Astrocyte of the cerebellum (primary cell): ENCODE measurements around the gene DYNC1I1.

Experiments
- DNase-seq: peaks from one replicate; pipeline ENCODE4 v3.0.0-alpha.2; 2011; ENCODE audit warnings: low read depth
- H3K4me3 ChIP-seq: 2 replicates; pipeline ENCODE4 v1.5.1; 2011; ENCODE audit warnings: mild to moderate bottlenecking, low read depth, low read length, moderate library complexity
- in situ Hi-C: cut with HindIII; loops from 2 replicates; pipeline ENCODE4 v1.10.0; 2017; ENCODE audit warnings: low sequenced_read_pairs
- TF ChIP-seq, protein P1 (sequence below): IDR thresholded peaks from 2 replicates; pipeline ENCODE4 v1.5.1; 2012; ENCODE audit warnings: low read length, low read depth, moderate library complexity, mild to moderate bottlenecking; ENCODE audit errors: missing control alignments

DYNC1I1 gene

DNA sequence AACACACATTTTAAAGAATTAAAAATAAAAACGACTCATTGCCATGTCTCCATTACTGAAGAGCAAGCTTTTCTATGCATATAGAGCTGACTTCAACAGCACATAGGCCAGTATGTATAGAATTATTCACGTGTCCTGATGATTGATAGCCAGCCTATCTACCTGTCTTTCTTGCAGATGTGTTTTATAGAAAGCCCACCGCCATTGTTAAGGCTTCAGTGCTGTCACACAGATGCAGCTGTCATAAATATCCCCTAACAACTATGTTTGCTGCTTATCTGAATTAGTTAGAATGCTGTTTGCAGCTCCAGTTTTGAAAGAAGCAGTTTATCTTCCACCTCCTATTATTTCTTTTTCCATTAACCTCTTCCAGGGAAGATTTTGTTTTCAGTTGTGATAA, 313.6 kb downstream of the DYNC1I1 start:
- TF ChIP-seq, protein P1, sequence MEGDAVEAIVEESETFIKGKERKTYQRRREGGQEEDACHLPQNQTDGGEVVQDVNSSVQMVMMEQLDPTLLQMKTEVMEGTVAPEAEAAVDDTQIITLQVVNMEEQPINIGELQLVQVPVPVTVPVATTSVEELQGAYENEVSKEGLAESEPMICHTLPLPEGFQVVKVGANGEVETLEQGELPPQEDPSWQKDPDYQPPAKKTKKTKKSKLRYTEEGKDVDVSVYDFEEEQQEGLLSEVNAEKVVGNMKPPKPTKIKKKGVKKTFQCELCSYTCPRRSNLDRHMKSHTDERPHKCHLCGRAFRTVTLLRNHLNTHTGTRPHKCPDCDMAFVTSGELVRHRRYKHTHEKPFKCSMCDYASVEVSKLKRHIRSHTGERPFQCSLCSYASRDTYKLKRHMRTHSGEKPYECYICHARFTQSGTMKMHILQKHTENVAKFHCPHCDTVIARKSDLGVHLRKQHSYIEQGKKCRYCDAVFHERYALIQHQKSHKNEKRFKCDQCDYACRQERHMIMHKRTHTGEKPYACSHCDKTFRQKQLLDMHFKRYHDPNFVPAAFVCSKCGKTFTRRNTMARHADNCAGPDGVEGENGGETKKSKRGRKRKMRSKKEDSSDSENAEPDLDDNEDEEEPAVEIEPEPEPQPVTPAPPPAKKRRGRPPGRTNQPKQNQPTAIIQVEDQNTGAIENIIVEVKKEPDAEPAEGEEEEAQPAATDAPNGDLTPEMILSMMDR, result no peak
- H3K4me3 ChIP-seq, result no peak overlapping the region
- in situ Hi-C loops, result no loop called here
- no peak for DNase-seq

DNA sequence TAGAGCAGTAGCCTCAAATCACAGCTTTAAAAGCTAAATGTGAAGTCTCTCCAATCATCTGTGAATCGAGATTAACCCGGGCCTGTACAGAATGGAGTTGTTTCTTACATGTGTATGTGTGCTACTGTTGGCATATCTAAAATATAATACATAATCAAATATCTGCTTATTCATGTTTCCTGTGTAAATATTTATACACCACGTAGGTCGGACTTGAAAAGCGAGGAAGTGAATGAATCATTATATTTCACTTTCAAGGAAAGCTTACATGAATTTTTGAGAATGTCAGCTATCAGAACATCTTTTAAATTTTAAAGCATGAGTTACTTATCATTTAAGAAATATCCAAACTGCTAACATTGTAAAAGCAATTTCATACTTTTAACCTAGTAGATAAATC, 316.2 kb downstream of the DYNC1I1 start:
- in situ Hi-C loops, result no loop called here
- no peak overlapping the region for H3K4me3 ChIP-seq
- DNase-seq, result no peak
- TF ChIP-seq, protein P1, result no peak

DNA sequence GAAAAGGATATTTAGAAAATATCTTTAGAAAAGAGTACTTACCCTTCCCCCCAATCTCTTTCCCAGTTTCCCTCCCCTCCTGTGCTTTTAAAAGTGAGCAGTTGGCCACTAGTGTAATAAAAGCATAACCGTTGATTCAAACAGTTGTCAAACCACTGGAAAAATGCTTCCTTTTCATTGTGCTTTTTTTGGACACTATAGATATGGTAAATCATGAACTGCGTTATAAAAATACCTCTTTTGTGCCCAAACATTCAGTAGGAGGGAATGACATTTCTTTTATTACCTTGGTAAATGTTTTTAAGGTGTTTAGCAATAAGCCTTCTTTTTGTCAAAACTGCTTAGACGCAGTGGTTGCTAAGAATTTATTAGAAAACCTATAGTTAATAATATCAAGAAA, 317.2 kb downstream of the DYNC1I1 start:
- no peak for DNase-seq
- TF ChIP-seq, protein P1, result no peak
- in situ Hi-C loops, result no loop called here
- no peak overlapping the region for H3K4me3 ChIP-seq

DNA sequence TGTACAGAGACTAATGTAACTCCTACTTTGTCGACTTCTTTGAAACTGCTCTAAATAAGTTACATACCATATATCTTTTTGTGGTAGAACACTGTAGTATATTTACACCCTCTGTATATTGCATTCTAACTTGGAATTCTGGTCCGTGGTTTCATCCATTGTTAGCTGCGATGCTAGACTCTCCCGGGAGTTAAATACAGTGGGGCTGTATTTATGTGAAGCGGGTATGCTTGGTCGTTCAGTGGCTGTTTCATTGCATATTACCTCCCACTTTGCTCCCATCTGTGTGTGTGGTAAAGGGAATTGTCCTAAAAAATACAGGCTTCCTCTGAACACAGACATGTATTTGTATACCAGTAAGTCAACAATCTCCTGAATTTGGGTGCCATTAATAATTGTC, 318.4 kb downstream of the DYNC1I1 start:
- TF ChIP-seq, protein P1, result no peak
- no peak overlapping the region for H3K4me3 ChIP-seq
- DNase-seq, result no peak
- in situ Hi-C loops, result no loop called here

DNA sequence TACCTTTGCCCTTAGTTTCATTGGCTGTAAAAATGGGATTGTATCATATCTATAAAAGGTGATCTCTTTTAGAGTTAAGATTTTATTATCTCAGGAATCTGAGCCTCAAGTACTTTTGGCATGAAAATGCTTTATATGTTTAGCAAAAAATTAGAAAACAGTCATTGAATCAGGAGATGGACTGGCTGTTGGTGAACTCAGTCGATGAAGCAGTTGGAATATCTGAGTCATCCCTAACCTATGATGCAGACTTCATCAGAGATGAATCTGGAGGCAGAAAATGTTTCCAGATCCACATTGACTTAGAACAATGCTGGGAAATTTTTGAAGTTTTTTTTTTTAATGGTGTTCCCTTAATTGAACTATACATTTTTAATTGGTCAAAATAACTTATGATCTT, 321.1 kb downstream of the DYNC1I1 start:
- peak; percentile 33 for DNase-seq
- no peak overlapping the region for H3K4me3 ChIP-seq
- in situ Hi-C loops, result no loop called here
- TF ChIP-seq, protein P1, result no peak

DNA sequence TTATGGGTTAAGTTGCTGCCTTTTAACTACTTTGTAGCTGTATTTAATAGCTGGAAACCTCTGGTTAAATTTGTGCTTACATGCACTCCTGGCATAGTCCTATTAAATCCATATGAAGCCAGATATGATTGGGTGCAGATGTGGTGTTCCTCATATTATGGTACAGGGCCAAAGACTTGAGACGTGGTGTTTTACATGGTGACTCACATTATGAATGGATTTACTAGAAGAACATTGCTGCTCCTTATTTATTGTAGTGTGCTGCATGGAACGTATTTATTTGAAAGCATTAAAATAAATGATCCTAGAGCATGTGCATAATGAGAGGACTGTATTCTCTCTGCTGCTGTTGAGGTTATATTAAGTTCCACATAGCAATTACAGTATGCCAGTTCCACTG, 325.5 kb downstream of the DYNC1I1 start:
- no peak overlapping the region for H3K4me3 ChIP-seq
- TF ChIP-seq, protein P1, result no peak
- no peak for DNase-seq
- in situ Hi-C loops, result no loop called here

DNA sequence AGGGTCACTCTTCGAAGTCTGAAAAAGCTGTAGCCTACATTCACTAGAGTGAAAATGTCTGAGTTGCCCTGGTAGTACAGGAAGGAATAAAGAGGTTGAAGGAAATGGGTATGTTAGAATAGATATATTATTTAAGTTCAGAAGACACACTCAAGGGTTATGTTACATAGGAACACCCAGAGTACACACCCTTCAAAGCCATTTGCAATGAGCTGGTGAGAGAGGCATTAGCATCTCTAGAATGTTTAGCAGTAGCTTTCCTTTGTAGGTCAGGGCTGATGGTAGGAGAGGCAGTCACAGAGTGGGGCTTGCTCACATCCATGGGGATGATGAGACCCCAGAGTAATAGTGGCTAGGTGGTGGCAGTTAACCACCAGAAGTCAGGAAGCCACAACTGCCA, 328.4 kb downstream of the DYNC1I1 start:
- no peak for DNase-seq
- H3K4me3 ChIP-seq, result no peak overlapping the region
- in situ Hi-C loops, result no loop called here
- TF ChIP-seq, protein P1, result no peak
